ENCODE results near the gene GIPC3. TPM values are rescaled to one million over a fixed set of nuclear protein-coding genes. Genes with fewer than 3 reads are reported as not detected.

GIPC3 gene
- total RNA-seq, 4 donors from 2014 or later, result 0.19 to 0.89 (median 0.37) TPM

GRCh38 chr19:3572855-3573161, 12.5 kb upstream of the GIPC3 start, which contains the start of gene HMG20B:
Gene HMG20B (plus strand): TSS chr19:3572944. CDS start chr19:3573310, 366 bp downstream.
- TF ChIP-seq POLR2AphosphoS5 (IDR thresholded peaks at IDR 0.05) (no peak), POLR2A (IDR thresholded peaks at IDR 0.05) (no peak), EP300 (IDR thresholded peaks at IDR 0.05) (no peak)
- TF ChIP-seq, protein P1, sequence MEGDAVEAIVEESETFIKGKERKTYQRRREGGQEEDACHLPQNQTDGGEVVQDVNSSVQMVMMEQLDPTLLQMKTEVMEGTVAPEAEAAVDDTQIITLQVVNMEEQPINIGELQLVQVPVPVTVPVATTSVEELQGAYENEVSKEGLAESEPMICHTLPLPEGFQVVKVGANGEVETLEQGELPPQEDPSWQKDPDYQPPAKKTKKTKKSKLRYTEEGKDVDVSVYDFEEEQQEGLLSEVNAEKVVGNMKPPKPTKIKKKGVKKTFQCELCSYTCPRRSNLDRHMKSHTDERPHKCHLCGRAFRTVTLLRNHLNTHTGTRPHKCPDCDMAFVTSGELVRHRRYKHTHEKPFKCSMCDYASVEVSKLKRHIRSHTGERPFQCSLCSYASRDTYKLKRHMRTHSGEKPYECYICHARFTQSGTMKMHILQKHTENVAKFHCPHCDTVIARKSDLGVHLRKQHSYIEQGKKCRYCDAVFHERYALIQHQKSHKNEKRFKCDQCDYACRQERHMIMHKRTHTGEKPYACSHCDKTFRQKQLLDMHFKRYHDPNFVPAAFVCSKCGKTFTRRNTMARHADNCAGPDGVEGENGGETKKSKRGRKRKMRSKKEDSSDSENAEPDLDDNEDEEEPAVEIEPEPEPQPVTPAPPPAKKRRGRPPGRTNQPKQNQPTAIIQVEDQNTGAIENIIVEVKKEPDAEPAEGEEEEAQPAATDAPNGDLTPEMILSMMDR (IDR thresholded peaks at IDR 0.05), result no peak
- no peak for DNase-seq (ENCODE audit: low spot score in 2 of 2)
- Histone ChIP-seq H3K4me1 (peaks cover 48% of the 10 kb centered on the region), H3K4me3 (peak within 1 kb of the TSS; percentile 90), H3K27me3 (no peaks in the 10 kb centered on the region), H3K9me3 (no peaks in the 10 kb centered on the region), H3K36me3 (peaks cover 4% of the 10 kb centered on the region), H3K27ac (peak within 1 kb of the TSS; percentile 86)
- no CpG with 5 or more reads among the region's 30 CpGs for WGBS

- Histone ChIP-seq H3K36me3 (peaks cover 4% of the 10 kb centered on the region), H3K9me3 (no peaks in the 10 kb centered on the region), H3K4me1 (peaks cover 48% of the 10 kb centered on the region), H3K27ac (peak overlapping the region; percentile 86), H3K4me3 (peak overlapping the region; percentile 90), H3K27me3 (no peaks in the 10 kb centered on the region)
- TF ChIP-seq POLR2AphosphoS5 (IDR thresholded peaks at IDR 0.05) (no peak), EP300 (IDR thresholded peaks at IDR 0.05) (no peak), POLR2A (IDR thresholded peaks at IDR 0.05) (no peak)
- no peak for DNase-seq (ENCODE audit: low spot score in 2 of 2)
- 2% methylated on average over 7 of the region's 60 CpGs for WGBS
These were observed 12.0 kb upstream of the GIPC3 start for GRCh38 chr19:3573162-3573857.

DNA sequence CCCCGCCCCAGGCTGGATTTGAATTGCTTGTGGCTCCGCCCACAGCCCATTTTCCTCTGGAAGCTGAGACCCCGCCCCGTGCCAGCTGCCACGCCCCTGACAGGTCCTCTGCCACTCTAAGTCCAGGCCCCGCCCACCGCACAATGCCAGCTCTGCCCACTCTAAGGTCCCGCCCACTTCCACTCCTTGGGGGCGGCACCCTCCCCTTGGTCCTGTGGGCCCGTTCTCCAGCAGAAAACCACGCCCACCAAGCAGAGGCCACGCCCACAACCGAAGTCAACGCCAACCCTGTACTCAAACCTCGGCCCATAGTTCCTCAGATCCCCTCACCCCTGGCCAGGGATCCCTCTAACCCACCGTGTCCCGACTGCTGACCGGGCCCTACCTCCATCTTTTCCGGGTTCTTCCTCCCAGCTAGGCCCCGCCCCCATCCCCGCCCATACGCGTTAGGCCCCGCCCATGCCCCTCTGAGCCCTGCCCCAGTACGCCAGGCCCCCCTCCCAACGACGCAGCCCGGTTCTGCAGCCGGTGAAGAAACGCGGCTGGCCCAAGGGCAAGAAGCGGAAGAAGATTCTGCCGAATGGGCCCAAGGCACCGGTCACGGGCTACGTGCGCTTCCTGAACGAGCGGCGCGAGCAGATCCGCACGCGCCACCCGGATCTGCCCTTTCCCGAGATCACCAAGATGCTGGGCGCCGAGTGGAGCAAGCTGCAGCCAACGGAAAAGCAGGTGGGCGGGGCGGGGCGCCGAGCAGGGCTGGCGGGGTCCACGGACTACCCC, 11.2 kb upstream of the GIPC3 start:
- no peak for TF ChIP-seq POLR2A (IDR thresholded peaks at IDR 0.05)
- TF ChIP-seq POLR2AphosphoS5 (IDR thresholded peaks at IDR 0.05), result no peak
- no peak for TF ChIP-seq EP300 (IDR thresholded peaks at IDR 0.05)
- TF ChIP-seq, protein P1 (IDR thresholded peaks at IDR 0.05), result no peak
- Histone ChIP-seq H3K27me3 (no peaks in the 10 kb centered on the region), H3K36me3 (peaks cover 4% of the 10 kb centered on the region), H3K9me3 (no peaks in the 10 kb centered on the region), H3K27ac (no peak overlapping the region), H3K4me1 (peaks cover 48% of the 10 kb centered on the region), H3K4me3 (peak overlapping the region; percentile 90)
- peak; percentile 93 to 96 for DNase-seq (ENCODE audit: low spot score in 2 of 2)
- WGBS, result 58% methylated on average over 53 of the region's 55 CpGs

DNA sequence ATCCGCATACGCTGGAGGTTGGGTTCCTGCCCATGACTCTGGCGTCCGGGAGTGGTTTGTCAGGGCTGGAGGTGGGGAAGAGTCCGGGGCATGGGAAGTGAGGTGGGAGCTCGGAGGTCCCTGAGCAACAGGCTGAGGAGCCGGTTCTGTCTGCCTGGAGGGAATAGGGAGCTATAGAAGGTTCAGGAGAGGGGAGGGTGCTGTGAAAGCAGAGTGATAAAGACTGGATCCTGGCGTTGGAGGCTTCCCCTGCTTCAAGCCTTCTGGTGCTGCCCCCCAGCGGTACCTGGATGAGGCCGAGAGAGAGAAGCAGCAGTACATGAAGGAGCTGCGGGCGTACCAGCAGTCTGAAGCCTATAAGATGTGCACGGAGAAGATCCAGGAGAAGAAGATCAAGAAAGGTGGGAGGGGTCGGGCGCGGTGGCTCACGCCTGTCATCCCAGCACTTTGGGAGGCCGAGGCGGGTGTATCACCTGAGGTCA, 10.0 kb upstream of the GIPC3 start:
- no peaks in the 10 kb centered on the region for H3K9me3 ChIP-seq
- WGBS, result 89% methylated on average over 19 of the region's 19 CpGs
- no peak overlapping the region for H3K4me3 ChIP-seq
- peaks cover 48% of the 10 kb centered on the region for H3K4me1 ChIP-seq
- TF ChIP-seq POLR2A (IDR thresholded peaks at IDR 0.05) (no peak), POLR2AphosphoS5 (IDR thresholded peaks at IDR 0.05) (no peak), EP300 (IDR thresholded peaks at IDR 0.05) (no peak)
- TF ChIP-seq, protein P1 (IDR thresholded peaks at IDR 0.05), result no peak
- no peak for DNase-seq (ENCODE audit: low spot score in 2 of 2)
- no peak overlapping the region for H3K27ac ChIP-seq
- H3K27me3 ChIP-seq, result no peaks in the 10 kb centered on the region
- peaks cover 4% of the 10 kb centered on the region for H3K36me3 ChIP-seq

GRCh38 chr19:3575949-3576673, 9.2 kb upstream of the GIPC3 start:
- H3K27me3 ChIP-seq, result no peaks in the 10 kb centered on the region
- no peak for TF ChIP-seq EP300 (IDR thresholded peaks at IDR 0.05)
- TF ChIP-seq, protein P1 (IDR thresholded peaks at IDR 0.05), result no peak
- no peak for TF ChIP-seq POLR2A (IDR thresholded peaks at IDR 0.05)
- TF ChIP-seq POLR2AphosphoS5 (IDR thresholded peaks at IDR 0.05), result no peak
- H3K9me3 ChIP-seq, result no peaks in the 10 kb centered on the region
- 75% methylated on average over 28 of the region's 29 CpGs for WGBS
- H3K4me3 ChIP-seq, result peak overlapping the region; percentile 40
- no peak overlapping the region for H3K27ac ChIP-seq
- H3K36me3 ChIP-seq, result peaks cover 4% of the 10 kb centered on the region
- H3K4me1 ChIP-seq, result peaks cover 48% of the 10 kb centered on the region
- DNase-seq (ENCODE audit: low spot score in 2 of 2), result no peak
